NCI-H82 treated with DMSO at 0.1 percent for 48 hours (cell line): ENCODE data around the gene MACROH2A1.

Experiments
- DNase-seq: peaks from one replicate; lab custom pipeline; 2025; ENCODE audit not compliant: unreplicated experiment; lab: John Stamatoyannopoulos, UW

MACROH2A1 gene

DNA sequence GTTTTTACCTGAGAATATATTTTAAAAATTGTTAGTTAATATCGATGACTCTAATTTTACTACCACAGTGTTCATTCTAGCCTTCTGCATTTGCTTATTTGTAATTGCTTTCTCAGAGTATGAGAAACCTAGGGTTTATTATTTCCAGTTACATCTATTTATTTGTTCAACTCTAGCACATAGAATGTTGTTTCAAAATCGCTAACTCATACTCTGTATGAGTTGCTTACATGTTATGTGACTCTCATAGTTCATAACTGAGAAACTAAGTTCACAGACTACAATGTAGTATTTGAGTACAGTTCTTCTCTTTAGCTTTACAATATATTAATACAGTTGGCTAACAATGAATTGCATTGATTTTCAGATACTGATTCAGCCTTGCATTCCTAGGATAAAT lies 103.2 kb downstream of the MACROH2A1 start:
- DNase-seq: no peak

DNA sequence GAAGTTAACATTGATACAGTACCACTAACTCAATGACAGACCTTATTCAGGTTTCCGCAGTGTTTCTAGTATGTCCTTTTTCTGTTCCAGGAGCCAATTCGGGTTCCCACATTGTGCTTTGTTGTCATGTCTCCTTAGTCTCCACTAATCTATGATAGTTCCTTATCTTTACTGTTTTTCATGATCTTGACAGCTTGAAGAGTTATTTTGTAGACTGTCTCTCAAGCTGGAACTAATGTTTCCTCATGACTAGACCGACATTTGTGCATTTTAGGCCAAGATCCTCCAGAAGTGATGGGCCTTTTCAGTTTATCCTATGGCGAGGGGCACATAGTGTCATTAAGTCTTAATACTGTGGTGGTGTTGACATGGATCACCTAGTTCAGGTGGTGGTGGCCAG lies 104.2 kb downstream of the MACROH2A1 start:
- no peak for DNase-seq

DNA sequence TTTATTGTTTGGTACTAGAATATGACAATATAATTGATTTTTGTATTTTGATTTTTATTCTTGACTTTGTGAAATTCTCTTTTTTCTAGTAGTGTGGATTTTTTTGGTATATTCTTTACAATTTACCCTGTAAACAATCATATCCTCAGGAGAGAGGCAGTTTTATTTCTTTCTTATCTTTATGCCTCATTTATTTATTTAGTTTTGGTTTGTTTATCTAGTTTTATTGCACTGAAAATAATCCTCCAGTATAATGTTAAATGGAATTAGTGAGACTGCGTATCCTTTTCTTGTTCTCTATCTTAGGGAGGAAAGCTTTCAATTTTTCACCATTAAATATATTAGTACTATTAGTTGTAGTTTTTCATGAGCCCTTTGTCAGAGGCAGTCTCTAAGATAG lies 109.4 kb downstream of the MACROH2A1 start:
- no peak for DNase-seq

DNA sequence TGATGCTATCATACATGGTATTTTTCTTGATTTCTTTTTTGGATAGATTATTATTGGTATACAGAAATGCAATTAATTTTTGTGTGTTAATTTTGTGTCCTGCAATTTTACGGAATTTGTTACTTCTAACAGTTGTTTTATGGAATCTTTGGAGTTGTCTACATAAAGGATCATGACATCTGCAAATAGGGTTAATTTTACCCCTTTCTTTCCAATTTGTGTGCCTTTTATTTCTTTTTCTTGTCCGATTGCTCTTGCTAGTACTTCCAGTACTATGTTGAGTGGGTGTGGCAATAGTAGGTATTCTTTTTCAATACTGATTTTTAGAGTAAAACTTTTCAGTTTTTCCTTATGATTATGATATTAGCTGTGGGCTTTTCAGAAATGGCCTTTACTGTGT lies 111.5 kb downstream of the MACROH2A1 start:
- DNase-seq: no peak
